Activated T-cell treated with anti-CD3 and anti-CD28 coated beads, Interleukin-2, amount 50 U/mL, for 4 hours (primary cell): ENCODE results near the gene CCL5. TPM values are rescaled to one million over a fixed set of nuclear protein-coding genes. Genes with fewer than 3 reads are reported as not detected.

Experiments used
- ATAC-seq, 2 donors: fragments of 200-7000 bp; cut with Tn5 transposase; one replicate each; pipeline ENCODE4 v1.10.0; 2021
- DNase-seq: peaks from one replicate; pipeline ENCODE4 v3.0.0-alpha.2; 2020
- H3K27me3 Mint-ChIP-seq: one replicate; pipeline ENCODE4 v1.8.0; 2021; ENCODE audit warnings: low read depth, mixed read lengths
- H3K36me3 Mint-ChIP-seq: one replicate; pipeline ENCODE4 v1.8.0; 2022; ENCODE audit warnings: mixed read lengths; ENCODE audit not compliant: insufficient read depth
- H3K4me1 Mint-ChIP-seq: one replicate; pipeline ENCODE4 v1.8.0; 2021; ENCODE audit warnings: low read depth, mixed read lengths
- H3K4me3 Mint-ChIP-seq: one replicate; pipeline ENCODE4 v1.8.0; 2021; ENCODE audit warnings: mild to moderate bottlenecking, moderate library complexity, mixed read lengths
- H3K9me3 Mint-ChIP-seq: one replicate; pipeline ENCODE4 v1.8.0; 2021; ENCODE audit warnings: mixed read lengths
- total RNA-seq, 3 donors: library from RNA; stranded (reverse); gene quantifications; one replicate each; pipeline ENCODE4 v1.2.1, GENCODE V29; 2021

Gene CCL5
- total RNA-seq, result 10 to 100 TPM; 19.9 to 72.3 (median 64.7) TPM

- DNase-seq (peak; percentile 38), ATAC-seq (peak; percentile 90 to 92)
- Mint-ChIP-seq H3K4me1 (peaks cover 37% of the 10 kb centered on the region), H3K27me3 (peaks cover 1% of the 10 kb centered on the region), H3K4me3 (peak within 1 kb of the TSS; percentile 83), H3K36me3 (peaks cover 5% of the 10 kb centered on the region), H3K9me3 (no peaks in the 10 kb centered on the region)
Observed at GRCh38 chr17:35879773-35880654, at the start of gene CCL5. Gene CCL5 (minus strand): TSS chr17:35880360.

- peaks cover 17% of the 10 kb centered on the region for H3K4me1 Mint-ChIP-seq
- no peak overlapping the region for H3K4me3 Mint-ChIP-seq
- H3K9me3 Mint-ChIP-seq, result no peaks in the 10 kb centered on the region
- H3K36me3 Mint-ChIP-seq, result no peaks in the 10 kb centered on the region
- no peak for ATAC-seq
- no peak for DNase-seq
- no peaks in the 10 kb centered on the region for H3K27me3 Mint-ChIP-seq
Observed at GRCh38 chr17:35927714-35928113, 47.6 kb upstream of the CCL5 start.

- DNase-seq (no peak), ATAC-seq (no peak)
- Mint-ChIP-seq H3K4me3 (no peak overlapping the region), H3K36me3 (no peaks in the 10 kb centered on the region), H3K4me1 (peaks cover 10% of the 10 kb centered on the region), H3K27me3 (no peaks in the 10 kb centered on the region), H3K9me3 (no peaks in the 10 kb centered on the region)
Observed at GRCh38 chr17:35923609-35924114, 43.5 kb upstream of the CCL5 start.

GRCh38 chr17:35920229-35920628 is 40.1 kb upstream of the CCL5 start:
- Mint-ChIP-seq H3K36me3 (no peaks in the 10 kb centered on the region), H3K4me1 (peaks cover 10% of the 10 kb centered on the region), H3K4me3 (no peak overlapping the region), H3K9me3 (no peaks in the 10 kb centered on the region), H3K27me3 (no peaks in the 10 kb centered on the region)
- DNase-seq, result no peak
- ATAC-seq, result no peak

GRCh38 chr17:35918665-35919064 is 38.5 kb upstream of the CCL5 start:
- DNase-seq, result no peak
- Mint-ChIP-seq H3K4me3 (no peak overlapping the region), H3K9me3 (no peaks in the 10 kb centered on the region), H3K4me1 (peaks cover 13% of the 10 kb centered on the region), H3K36me3 (no peaks in the 10 kb centered on the region), H3K27me3 (no peaks in the 10 kb centered on the region)
- no peak for ATAC-seq

GRCh38 chr17:35917519-35918213 is 37.5 kb upstream of the CCL5 start:
- ATAC-seq, result no peak
- no peak for DNase-seq

GRCh38 chr17:35915153-35915964 is 35.2 kb upstream of the CCL5 start:
- Mint-ChIP-seq H3K27me3 (no peaks in the 10 kb centered on the region), H3K4me3 (no peak overlapping the region), H3K4me1 (peaks cover 17% of the 10 kb centered on the region), H3K36me3 (no peaks in the 10 kb centered on the region), H3K9me3 (no peaks in the 10 kb centered on the region)
- DNase-seq (no peak), ATAC-seq (no peak)

More at GRCh38 chr17:35917519-35918213, 37.5 kb upstream of the CCL5 start:
- H3K36me3 Mint-ChIP-seq, result no peaks in the 10 kb centered on the region
- H3K4me3 Mint-ChIP-seq, result no peak overlapping the region
- no peaks in the 10 kb centered on the region for H3K9me3 Mint-ChIP-seq
- peaks cover 21% of the 10 kb centered on the region for H3K4me1 Mint-ChIP-seq
- H3K27me3 Mint-ChIP-seq, result no peaks in the 10 kb centered on the region

GRCh38 chr17:35914354-35914753 is 34.2 kb upstream of the CCL5 start:
- H3K27me3 Mint-ChIP-seq, result no peaks in the 10 kb centered on the region
- H3K9me3 Mint-ChIP-seq, result no peaks in the 10 kb centered on the region
- H3K4me3 Mint-ChIP-seq, result no peak overlapping the region
- H3K36me3 Mint-ChIP-seq, result no peaks in the 10 kb centered on the region
- H3K4me1 Mint-ChIP-seq, result peaks cover 15% of the 10 kb centered on the region
- DNase-seq (no peak), ATAC-seq (no peak)

GRCh38 chr17:35913609-35914008 is 33.4 kb upstream of the CCL5 start:
- peaks cover 15% of the 10 kb centered on the region for H3K4me1 Mint-ChIP-seq
- H3K27me3 Mint-ChIP-seq, result no peaks in the 10 kb centered on the region
- no peak for DNase-seq
- no peak for ATAC-seq
- no peaks in the 10 kb centered on the region for H3K36me3 Mint-ChIP-seq
- no peaks in the 10 kb centered on the region for H3K9me3 Mint-ChIP-seq
- no peak overlapping the region for H3K4me3 Mint-ChIP-seq

GRCh38 chr17:35912942-35913341 is 32.8 kb upstream of the CCL5 start:
- Mint-ChIP-seq H3K36me3 (no peaks in the 10 kb centered on the region), H3K27me3 (no peaks in the 10 kb centered on the region), H3K9me3 (no peaks in the 10 kb centered on the region), H3K4me3 (no peak overlapping the region), H3K4me1 (peaks cover 15% of the 10 kb centered on the region)
- ATAC-seq (no peak), DNase-seq (no peak)

GRCh38 chr17:35912339-35912912 is 32.3 kb upstream of the CCL5 start:
- H3K9me3 Mint-ChIP-seq, result no peaks in the 10 kb centered on the region
- peaks cover 15% of the 10 kb centered on the region for H3K4me1 Mint-ChIP-seq
- DNase-seq (no peak), ATAC-seq (no peak)
- no peaks in the 10 kb centered on the region for H3K36me3 Mint-ChIP-seq
- H3K4me3 Mint-ChIP-seq, result no peak overlapping the region
- no peaks in the 10 kb centered on the region for H3K27me3 Mint-ChIP-seq

GRCh38 chr17:35909408-35909807 is 29.2 kb upstream of the CCL5 start:
- Mint-ChIP-seq H3K36me3 (no peaks in the 10 kb centered on the region), H3K4me1 (peaks cover 12% of the 10 kb centered on the region), H3K27me3 (no peaks in the 10 kb centered on the region), H3K9me3 (no peaks in the 10 kb centered on the region), H3K4me3 (no peak overlapping the region)
- DNase-seq (no peak), ATAC-seq (no peak)

- DNase-seq (no peak), ATAC-seq (no peak)
- Mint-ChIP-seq H3K27me3 (no peaks in the 10 kb centered on the region), H3K36me3 (no peaks in the 10 kb centered on the region), H3K4me3 (no peak overlapping the region), H3K4me1 (peaks cover 5% of the 10 kb centered on the region), H3K9me3 (no peaks in the 10 kb centered on the region)
Observed at GRCh38 chr17:35907691-35908090, 27.5 kb upstream of the CCL5 start.
